ENCODE measurements around the gene TAGLN3. TPM values are rescaled to one million over a fixed set of nuclear protein-coding genes. Genes with fewer than 3 reads are reported as not detected.

TAGLN3 gene
- total and polyA plus RNA-seq, 7 donors, result 4.3 to 17.8 (median 16.1) TPM; not detected in 2

- WGBS, 2 donors, result 85 to 90% methylated on average over 3 of the region's 3 CpGs
- intact Hi-C loops (cut with DNase I), result no loop called here
- Histone ChIP-seq H3K4me3 (no peak overlapping the region), H3K9me3 (no peaks in the 10 kb centered on the region), H3K36me3 (no peaks in the 10 kb centered on the region), H3K27ac (no peak overlapping the region), H3K4me1 (no peaks in the 10 kb centered on the region), H3K27me3 (no peaks in the 10 kb centered on the region)
- DNase-seq, result no peak
- no peak for TF ChIP-seq EP300 (IDR thresholded peaks at IDR 0.05)
- no peak for TF ChIP-seq POLR2A (IDR thresholded peaks at IDR 0.05)
- TF ChIP-seq CTCF (IDR thresholded peaks at IDR 0.05), result no peak
- TF ChIP-seq POLR2AphosphoS5 (IDR thresholded peaks at IDR 0.05), result no peak
Observed at GRCh38 chr3:112061152-112061551, 62.4 kb downstream of the TAGLN3 start.

Other genes with a start within 250 kb of the TAGLN3 start
- gene PHLDB2, start 139.7 kb upstream of the TAGLN3 start, total RNA-seq, result 100 to 1,000 TPM; 120 to 471 (median 132) TPM
- 10 to 100 TPM in 1 of 3 donors, 1 to 10 TPM in 2; 4.4 to 14.4 (median 7.2) TPM for gene PHLDB2, start 139.7 kb upstream of the TAGLN3 start, polyA plus RNA-seq
- gene ABHD10, start 19.9 kb upstream of the TAGLN3 start, total RNA-seq, result 10 to 100 TPM; 13.3 to 28.3 (median 20.7) TPM
- 10 to 100 TPM; 14.4 to 18.3 (median 18.3) TPM for gene ABHD10, start 19.9 kb upstream of the TAGLN3 start, polyA plus RNA-seq
- not detected for gene TMPRSS7, start 35.8 kb downstream of the TAGLN3 start, total RNA-seq
- gene TMPRSS7, start 35.8 kb downstream of the TAGLN3 start, polyA plus RNA-seq, result under 1 TPM in 1 of 3 donors, not detected in 2; under 0.01 TPM
- gene C3orf52, start 87.5 kb downstream of the TAGLN3 start, total RNA-seq, result 1 to 10 TPM in 2 of 4 donors, under 1 TPM in 2; 0.36 to 2.2 (median 1.3) TPM
- 10 to 100 TPM; 10.2 to 17.4 (median 12.5) TPM for gene C3orf52, start 87.5 kb downstream of the TAGLN3 start, polyA plus RNA-seq
- not detected for gene GCSAM, start 134.3 kb downstream of the TAGLN3 start, total RNA-seq
- 1 to 10 TPM in 1 of 3 donors, under 1 TPM in 1, not detected in 1; 0.69 to 8.4 TPM for gene GCSAM, start 134.3 kb downstream of the TAGLN3 start, polyA plus RNA-seq

Data from sigmoid colon (tissue), 7 donors.